Peyer's patch (tissue), 4 donors: ENCODE results near the gene EOLA2.

Experiments used
- CTCF ChIP-seq, 6 experiments: fragments of 450-650 bp in 4 of 6; fragments of 200-600 bp in 2 of 6; sonication (generic) in 1 of 6; IDR thresholded peaks; one replicate each; pipeline ENCODE4 v1.5.1; 2017 to 2019; ENCODE audit warnings: antibody characterized with exemption in 6 of 6, mild to moderate bottlenecking in 3 of 6, moderate library complexity in 1 of 6
- POLR2A ChIP-seq, 2 donors: fragments of 450-650 bp; IDR thresholded peaks; one replicate each; pipeline ENCODE4 v1.5.1; 2017; ENCODE audit warnings: antibody characterized with exemption in 2 of 2, mild to moderate bottlenecking in 2 of 2, moderate library complexity in 2 of 2

GRCh38 chrX:149962010-149962409, 23.7 kb upstream of the EOLA2 start:
- TF ChIP-seq CTCF (IDR thresholded peaks at IDR 0.05) (no peak), POLR2A (IDR thresholded peaks at IDR 0.05) (no peak)
